Measurements from ENCODE around the gene AMT. TPM values are rescaled to one million over a fixed set of nuclear protein-coding genes. Genes with fewer than 3 reads are reported as not detected.

AMT gene
- total RNA-seq, 1 donor from 2014 or later: 2.2 TPM

DNA sequence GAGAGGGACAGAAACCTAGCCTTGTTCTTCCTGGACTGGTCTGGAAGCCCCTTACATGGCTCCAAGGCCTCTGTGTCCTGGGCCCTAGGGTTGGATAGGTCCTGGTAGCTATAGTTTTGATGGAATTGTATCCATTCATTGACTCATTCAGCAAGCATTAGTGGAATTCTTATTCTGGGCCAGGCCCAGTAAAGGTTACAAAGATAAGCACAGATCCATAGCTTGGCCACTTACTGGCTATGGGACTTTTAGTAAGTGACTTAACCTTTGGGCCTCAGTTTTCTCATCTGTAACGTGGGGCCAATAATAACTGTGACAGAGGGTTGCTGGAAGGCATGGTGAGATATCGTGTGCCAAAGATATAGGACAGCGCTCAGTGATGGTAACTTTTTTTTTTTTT lies 34.2 kb upstream of the AMT start:
- no peaks in the 10 kb centered on the region for H3K4me1 Mint-ChIP-seq (ENCODE audit: low read depth)
- H3K9me3 Mint-ChIP-seq: no peaks in the 10 kb centered on the region
- H3K27ac Mint-ChIP-seq: no peak overlapping the region
- DNase-seq (ENCODE audit: low spot score): no peak
- intact Hi-C loops (cut with micrococcal nuclease): no loop called here
- H3K4me3 Mint-ChIP-seq: no peak overlapping the region
- H3K36me3 Mint-ChIP-seq (ENCODE audit: low read depth): no peaks in the 10 kb centered on the region
- no peaks in the 10 kb centered on the region for H3K27me3 Mint-ChIP-seq (ENCODE audit: insufficient read depth)

DNA sequence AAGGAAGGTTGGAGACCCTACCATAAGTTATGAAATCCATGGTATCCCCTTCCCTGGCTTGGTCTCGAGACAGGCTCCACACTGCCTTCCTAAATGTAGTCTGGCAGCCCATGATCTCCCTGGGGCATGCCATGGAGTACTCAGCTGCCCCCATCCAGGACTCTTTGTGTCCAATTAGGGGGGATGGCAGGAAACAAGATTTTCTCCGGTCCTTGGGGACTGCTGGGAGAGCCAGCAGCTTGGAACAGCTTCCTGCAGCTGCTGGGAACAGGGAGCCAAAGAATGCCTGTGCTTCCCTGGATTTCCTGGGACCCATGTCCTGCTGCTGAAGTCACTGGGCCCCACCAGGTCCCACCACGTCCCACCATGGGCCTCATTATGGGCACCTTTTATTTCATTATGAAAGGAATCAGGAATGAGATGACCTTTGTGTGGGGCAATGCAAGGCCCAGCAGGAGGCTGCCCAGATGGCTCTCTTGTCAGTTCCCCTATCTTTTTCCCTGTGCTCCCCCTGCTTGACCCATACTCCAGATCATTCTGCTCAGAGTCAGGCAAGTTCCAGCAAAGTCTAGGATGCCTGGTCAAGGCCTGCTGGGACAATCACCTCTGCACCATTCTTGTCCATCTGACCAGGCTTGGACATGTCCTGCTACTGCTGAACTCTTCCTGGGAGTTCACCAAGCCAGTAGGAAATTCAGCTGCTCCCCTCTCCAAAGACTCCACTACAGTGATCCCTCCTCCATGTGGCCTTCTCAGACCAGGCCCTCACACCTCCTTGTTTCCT lies 32.8 kb upstream of the AMT start:
- intact Hi-C loops (cut with micrococcal nuclease): no loop called here
- Mint-ChIP-seq H3K4me3 (no peak overlapping the region), H3K36me3 (ENCODE audit: low read depth) (no peaks in the 10 kb centered on the region), H3K27ac (no peak overlapping the region), H3K9me3 (no peaks in the 10 kb centered on the region), H3K4me1 (ENCODE audit: low read depth) (no peaks in the 10 kb centered on the region), H3K27me3 (ENCODE audit: insufficient read depth) (no peaks in the 10 kb centered on the region)
- DNase-seq (ENCODE audit: low spot score): no peak

- no peak overlapping the region for H3K27ac Mint-ChIP-seq
- H3K9me3 Mint-ChIP-seq: no peaks in the 10 kb centered on the region
- DNase-seq (ENCODE audit: low spot score): no peak
- no peaks in the 10 kb centered on the region for H3K4me1 Mint-ChIP-seq (ENCODE audit: low read depth)
- H3K27me3 Mint-ChIP-seq (ENCODE audit: insufficient read depth): no peaks in the 10 kb centered on the region
- intact Hi-C loops (cut with micrococcal nuclease): no loop called here
- H3K36me3 Mint-ChIP-seq (ENCODE audit: low read depth): no peaks in the 10 kb centered on the region
- H3K4me3 Mint-ChIP-seq: no peak overlapping the region
Observed at GRCh38 chr3:49454458-49454857, 32.2 kb upstream of the AMT start.

DNA sequence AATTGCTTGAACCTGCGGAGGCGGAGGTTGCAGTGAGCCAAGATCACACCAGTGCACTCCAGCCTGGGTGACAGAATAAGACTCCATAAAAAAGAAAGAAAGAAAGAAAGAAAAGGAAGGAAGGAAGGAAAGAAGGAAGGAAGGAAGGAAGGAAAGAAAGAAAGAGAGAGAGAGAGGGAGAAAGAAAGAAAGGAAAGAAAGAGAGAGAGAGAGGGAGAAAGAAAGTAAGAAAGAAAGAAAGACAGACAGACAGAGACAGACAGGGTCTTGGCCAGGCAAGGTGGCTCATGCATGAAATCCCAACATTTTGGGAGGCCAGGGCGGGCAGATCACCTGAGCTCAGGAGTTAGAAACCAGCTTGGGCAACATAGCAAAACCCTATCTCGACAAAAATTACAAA lies 31.3 kb upstream of the AMT start:
- Mint-ChIP-seq H3K36me3 (ENCODE audit: low read depth) (no peaks in the 10 kb centered on the region), H3K27me3 (ENCODE audit: insufficient read depth) (no peaks in the 10 kb centered on the region), H3K9me3 (no peaks in the 10 kb centered on the region), H3K4me1 (ENCODE audit: low read depth) (peaks cover 6% of the 10 kb centered on the region), H3K27ac (no peak overlapping the region), H3K4me3 (no peak overlapping the region)
- no peak for DNase-seq (ENCODE audit: low spot score)
- intact Hi-C loops (cut with micrococcal nuclease): no loop called here

DNA sequence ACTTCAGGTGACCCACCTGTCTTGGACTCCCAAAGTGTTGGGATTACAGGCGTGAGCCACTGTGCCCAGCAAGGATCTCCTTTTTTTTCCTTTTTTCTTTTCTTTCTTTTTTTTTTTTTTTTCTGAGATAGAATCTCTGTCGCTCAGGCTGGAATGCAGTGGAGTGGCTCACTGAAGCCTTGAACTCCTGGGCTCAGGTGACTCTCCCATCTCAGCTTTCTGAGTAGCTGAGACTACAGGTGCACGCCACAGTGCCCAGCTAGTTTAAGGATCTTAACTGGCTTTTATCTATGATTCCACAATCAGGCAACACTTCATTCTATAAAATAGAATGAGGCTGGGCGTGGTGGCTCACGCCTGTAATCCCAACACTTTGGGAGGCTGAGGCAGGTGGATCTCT lies 23.1 kb upstream of the AMT start:
- no peak for DNase-seq (ENCODE audit: low spot score)
- Mint-ChIP-seq H3K4me3 (no peak overlapping the region), H3K27ac (no peak overlapping the region), H3K36me3 (ENCODE audit: low read depth) (no peaks in the 10 kb centered on the region), H3K27me3 (ENCODE audit: insufficient read depth) (no peaks in the 10 kb centered on the region), H3K9me3 (no peaks in the 10 kb centered on the region), H3K4me1 (ENCODE audit: low read depth) (peaks cover 12% of the 10 kb centered on the region)
- intact Hi-C loops (cut with micrococcal nuclease): loop anchor here (5.0 kb wide), 1 partner anchor 458 kb away; no protein-coding TSS in a partner anchor

- no peak overlapping the region for H3K27ac Mint-ChIP-seq
- no peaks in the 10 kb centered on the region for H3K9me3 Mint-ChIP-seq
- no peak for DNase-seq (ENCODE audit: low spot score)
- H3K4me3 Mint-ChIP-seq: no peak overlapping the region
- peaks cover 3% of the 10 kb centered on the region for H3K4me1 Mint-ChIP-seq (ENCODE audit: low read depth)
- H3K36me3 Mint-ChIP-seq (ENCODE audit: low read depth): no peaks in the 10 kb centered on the region
- no peaks in the 10 kb centered on the region for H3K27me3 Mint-ChIP-seq (ENCODE audit: insufficient read depth)
- intact Hi-C loops (cut with micrococcal nuclease): no loop called here
Observed at GRCh38 chr3:49434731-49435130, 12.5 kb upstream of the AMT start.

DNA sequence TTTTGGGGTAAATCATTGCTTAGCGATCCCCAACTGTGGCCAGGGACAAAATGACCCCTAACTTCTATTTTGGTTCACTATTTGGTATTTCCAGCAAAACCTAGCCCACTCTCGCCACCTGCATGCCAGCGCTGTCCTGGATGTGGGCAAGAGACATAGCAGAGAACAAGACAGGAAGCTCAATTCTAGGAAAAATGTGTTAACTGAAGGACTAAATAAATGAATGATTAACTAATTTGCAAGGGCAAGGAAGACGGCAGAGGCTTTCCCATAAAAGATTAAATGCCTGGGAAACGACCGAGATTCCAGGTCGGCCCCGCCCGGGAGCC lies 6.4 kb upstream of the AMT start:
- Mint-ChIP-seq H3K27ac (peak overlapping the region; percentile 94), H3K27me3 (ENCODE audit: insufficient read depth) (no peaks in the 10 kb centered on the region), H3K36me3 (ENCODE audit: low read depth) (peaks cover 10% of the 10 kb centered on the region), H3K4me3 (peak overlapping the region; percentile 96), H3K4me1 (ENCODE audit: low read depth) (peaks cover 23% of the 10 kb centered on the region), H3K9me3 (no peaks in the 10 kb centered on the region)
- DNase-seq (ENCODE audit: low spot score): no peak
- intact Hi-C loops (cut with micrococcal nuclease): loop anchor here (1.0 kb wide), 9 partner anchors 12 to 399 kb away; partner anchors contain the start of genes DAG1, GPX1, IMPDH2 and QRICH1

- Mint-ChIP-seq H3K4me3 (peak overlapping the region; percentile 96), H3K27me3 (ENCODE audit: insufficient read depth) (no peaks in the 10 kb centered on the region), H3K27ac (no peak overlapping the region), H3K4me1 (ENCODE audit: low read depth) (peaks cover 32% of the 10 kb centered on the region), H3K9me3 (no peaks in the 10 kb centered on the region), H3K36me3 (ENCODE audit: low read depth) (peaks cover 15% of the 10 kb centered on the region)
- intact Hi-C loops (cut with micrococcal nuclease): no loop called here
- DNase-seq (ENCODE audit: low spot score): no peak
Observed at GRCh38 chr3:49427586-49427985, 5.3 kb upstream of the AMT start.

GRCh38 chr3:49424816-49425215 lies 2.5 kb upstream of the AMT start:
- intact Hi-C loops (cut with micrococcal nuclease): no loop called here
- DNase-seq (ENCODE audit: low spot score): no peak
- peak overlapping the region; percentile 46 for H3K27ac Mint-ChIP-seq
- H3K4me3 Mint-ChIP-seq: no peak overlapping the region
- H3K36me3 Mint-ChIP-seq (ENCODE audit: low read depth): peaks cover 19% of the 10 kb centered on the region
- no peaks in the 10 kb centered on the region for H3K9me3 Mint-ChIP-seq
- H3K4me1 Mint-ChIP-seq (ENCODE audit: low read depth): peaks cover 50% of the 10 kb centered on the region
- H3K27me3 Mint-ChIP-seq (ENCODE audit: insufficient read depth): no peaks in the 10 kb centered on the region

- Mint-ChIP-seq H3K9me3 (no peaks in the 10 kb centered on the region), H3K27ac (no peak overlapping the region), H3K36me3 (ENCODE audit: low read depth) (peaks cover 22% of the 10 kb centered on the region), H3K4me1 (ENCODE audit: low read depth) (peaks cover 46% of the 10 kb centered on the region), H3K27me3 (ENCODE audit: insufficient read depth) (no peaks in the 10 kb centered on the region), H3K4me3 (no peak overlapping the region)
- DNase-seq (ENCODE audit: low spot score): no peak
- intact Hi-C loops (cut with micrococcal nuclease): no loop called here
Observed at GRCh38 chr3:49421890-49422378, 339 bp downstream of the AMT start.

- Mint-ChIP-seq H3K27ac (peak overlapping the region; percentile 14), H3K4me1 (ENCODE audit: low read depth) (peaks cover 64% of the 10 kb centered on the region), H3K9me3 (no peaks in the 10 kb centered on the region), H3K4me3 (no peak overlapping the region), H3K36me3 (ENCODE audit: low read depth) (peaks cover 22% of the 10 kb centered on the region), H3K27me3 (ENCODE audit: insufficient read depth) (no peaks in the 10 kb centered on the region)
- no peak for DNase-seq (ENCODE audit: low spot score)
- intact Hi-C loops (cut with micrococcal nuclease): no loop called here
Observed at GRCh38 chr3:49417516-49418120, 4.7 kb downstream of the AMT start.

- Mint-ChIP-seq H3K4me1 (ENCODE audit: low read depth) (peaks cover 67% of the 10 kb centered on the region), H3K9me3 (no peaks in the 10 kb centered on the region), H3K27me3 (ENCODE audit: insufficient read depth) (no peaks in the 10 kb centered on the region), H3K4me3 (no peak overlapping the region), H3K27ac (peak overlapping the region; percentile 98), H3K36me3 (ENCODE audit: low read depth) (peaks cover 22% of the 10 kb centered on the region)
- no peak for DNase-seq (ENCODE audit: low spot score)
- intact Hi-C loops (cut with micrococcal nuclease): loop anchor here (1.0 kb wide), 3 partner anchors 12 to 77 kb away; partner anchors contain the start of genes DAG1, NICN1 and USP4
Observed at GRCh38 chr3:49416867-49417266, 5.4 kb downstream of the AMT start.

DNA sequence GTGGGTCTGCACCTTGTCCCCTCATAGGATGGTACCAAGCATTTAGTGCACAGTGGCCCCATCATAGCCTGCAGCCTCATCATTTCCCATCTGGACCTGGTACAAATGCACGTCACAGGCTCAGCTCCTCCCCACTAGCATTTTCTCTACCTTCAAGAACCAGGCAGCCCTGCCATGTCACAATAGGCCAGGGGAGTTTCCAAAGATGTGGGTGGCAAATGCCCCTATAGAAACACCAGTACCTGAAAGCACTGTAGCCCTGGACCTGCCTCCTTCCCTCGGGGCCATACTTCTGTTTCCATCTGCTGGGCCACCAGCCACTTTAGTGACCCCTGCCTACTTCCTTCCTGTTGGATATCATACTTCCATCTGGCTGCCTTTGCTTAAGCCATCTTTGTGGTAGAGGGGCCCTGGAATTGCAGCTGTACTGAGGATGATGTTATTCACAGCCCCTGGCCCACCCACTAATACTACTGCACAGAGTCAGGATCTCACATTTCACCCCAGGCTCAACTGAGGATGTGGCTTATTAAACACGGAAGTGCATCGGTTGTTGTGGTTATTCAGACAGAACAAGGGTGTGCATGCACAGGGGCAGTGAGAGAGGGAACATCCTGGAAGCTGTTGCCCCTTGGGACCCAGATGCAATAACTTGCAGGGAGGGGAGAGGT lies 6.2 kb downstream of the AMT start:
- intact Hi-C loops (cut with micrococcal nuclease): loop anchor here (1.0 kb wide), 4 partner anchors 13 to 76 kb away; partner anchors contain the start of genes DAG1, NICN1 and USP4
- peak; percentile 58 for DNase-seq (ENCODE audit: low spot score)
- H3K4me3 Mint-ChIP-seq: peak overlapping the region; percentile 64
- peaks cover 23% of the 10 kb centered on the region for H3K36me3 Mint-ChIP-seq (ENCODE audit: low read depth)
- H3K4me1 Mint-ChIP-seq (ENCODE audit: low read depth): peaks cover 59% of the 10 kb centered on the region
- H3K27me3 Mint-ChIP-seq (ENCODE audit: insufficient read depth): no peaks in the 10 kb centered on the region
- peak overlapping the region; percentile 98 for H3K27ac Mint-ChIP-seq
- no peaks in the 10 kb centered on the region for H3K9me3 Mint-ChIP-seq

All from activated T-helper 1 cell treated with anti-CD3 and anti-CD28 coated beads, Interleukin-12 subunit alpha, Interleukin-12 subunit beta, Interleukin-2, Interleukin-4 antibody, amounts not matched to agents 30 ng/mL and 10 ng/mL and 1 ng/mL, durations not matched to agents 14 hours and 24 hours and 36 hours (primary cell).